GM19238 (cell line): ENCODE data around the gene SMIM9.

Source experiments
- DNase-seq: peaks from one replicate; pipeline ENCODE4 v3.0.0; 2011; ENCODE audit warnings: low spot score; ENCODE audit not compliant: insufficient read length

Gene SMIM9

GRCh38 chrX:154784149-154784995, 50.1 kb downstream of the SMIM9 start:
- no peak for DNase-seq

- no peak for DNase-seq
Measured at GRCh38 chrX:154780968-154781367, 53.5 kb downstream of the SMIM9 start.

- DNase-seq: no peak
Measured at GRCh38 chrX:154779261-154779660, 55.2 kb downstream of the SMIM9 start.

GRCh38 chrX:154776753-154777152, 57.7 kb downstream of the SMIM9 start:
- no peak for DNase-seq

- no peak for DNase-seq
Measured at GRCh38 chrX:154775419-154776349, 58.8 kb downstream of the SMIM9 start.

- DNase-seq: no peak
Measured at GRCh38 chrX:154774622-154775021, 59.8 kb downstream of the SMIM9 start.
